Measurements from ENCODE around the gene NKTR. TPM values are rescaled to one million over a fixed set of nuclear protein-coding genes. Genes with fewer than 3 reads are reported as not detected.
A peak's percentile ranks its signal among the peaks of the same experiment; 100 is the strongest.

NKTR gene
- total RNA-seq, 2 experiments from 2014 or later: 90.2 to 154 TPM

DNA sequence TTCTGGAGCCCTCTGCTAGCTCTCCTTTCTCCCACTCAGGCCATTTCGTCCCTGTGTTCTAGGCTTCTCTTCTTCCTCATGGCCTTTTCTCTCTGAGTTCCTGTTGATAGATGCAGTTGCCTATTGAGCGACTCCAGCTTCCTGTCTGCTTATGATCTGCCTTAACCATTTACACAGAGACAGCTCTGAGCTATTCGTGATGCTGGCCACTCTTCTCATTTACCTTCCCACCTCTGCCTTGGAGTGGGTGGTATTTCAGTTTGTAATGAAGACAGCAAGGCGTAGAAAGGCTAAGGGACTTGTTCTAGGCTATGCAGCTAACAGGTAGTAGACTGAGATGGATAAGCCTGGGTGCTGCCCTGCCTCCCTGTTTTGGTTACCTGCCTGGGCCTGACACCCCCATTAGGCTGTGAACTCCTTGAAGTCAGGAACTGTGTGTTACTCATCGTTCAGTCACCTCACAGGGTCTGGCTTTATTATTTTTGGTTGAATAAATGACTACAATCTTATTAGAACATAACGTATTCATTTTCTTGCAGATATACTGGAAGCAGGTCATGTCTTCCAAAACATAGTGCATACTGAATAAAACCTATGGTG lies 40.4 kb downstream of the NKTR start:
- no peak overlapping the region for H3K4me3 ChIP-seq (ENCODE audit: low read depth, low read length, poor library complexity, severe bottlenecking)
- no peaks in the 10 kb centered on the region for H3K9me2 ChIP-seq (ENCODE audit: insufficient read depth, low read length)
- H4K20me1 ChIP-seq (ENCODE audit: insufficient read depth, low read length): peaks cover 7% of the 10 kb centered on the region; the same call in 1 of the 2 replicates
- H3K36me3 ChIP-seq (ENCODE audit: insufficient read depth, low read length): peaks cover 97% of the 10 kb centered on the region
- H3K27ac ChIP-seq (ENCODE audit: low read depth, low read length, poor library complexity, severe bottlenecking): no peak overlapping the region
- H3K9me3 ChIP-seq (ENCODE audit: low read length): no peaks in the 10 kb centered on the region
- BruUV-seq (replicated peaks): no TSS peak
- POLR2A ChIA-PET: interaction anchor here (0.7 to 1.3 kb wide), 3 partner anchors 13 to 55 kb away, joined by 3 to 5 read pairs (median 4); no protein-coding TSS in a partner anchor
- no peak for DNase-seq (ENCODE audit: low spot score)
- H2AFZ ChIP-seq (ENCODE audit: low read length): no peak overlapping the region
- no peaks in the 10 kb centered on the region for H3K79me2 ChIP-seq (ENCODE audit: insufficient read depth, low read depth, low read length)
- CTCF ChIA-PET (ENCODE audit: unreplicated experiment): interaction anchor here (0.6 kb wide), 1 partner anchor 60 kb away, joined by 7 read pairs; no protein-coding TSS in a partner anchor
- no peak overlapping the region for H3K4me2 ChIP-seq (ENCODE audit: low read length)
- no peaks in the 10 kb centered on the region for H3K4me1 ChIP-seq (ENCODE audit: insufficient read depth, low read length, poor library complexity, severe bottlenecking)
- TF ChIP-seq, protein P1, sequence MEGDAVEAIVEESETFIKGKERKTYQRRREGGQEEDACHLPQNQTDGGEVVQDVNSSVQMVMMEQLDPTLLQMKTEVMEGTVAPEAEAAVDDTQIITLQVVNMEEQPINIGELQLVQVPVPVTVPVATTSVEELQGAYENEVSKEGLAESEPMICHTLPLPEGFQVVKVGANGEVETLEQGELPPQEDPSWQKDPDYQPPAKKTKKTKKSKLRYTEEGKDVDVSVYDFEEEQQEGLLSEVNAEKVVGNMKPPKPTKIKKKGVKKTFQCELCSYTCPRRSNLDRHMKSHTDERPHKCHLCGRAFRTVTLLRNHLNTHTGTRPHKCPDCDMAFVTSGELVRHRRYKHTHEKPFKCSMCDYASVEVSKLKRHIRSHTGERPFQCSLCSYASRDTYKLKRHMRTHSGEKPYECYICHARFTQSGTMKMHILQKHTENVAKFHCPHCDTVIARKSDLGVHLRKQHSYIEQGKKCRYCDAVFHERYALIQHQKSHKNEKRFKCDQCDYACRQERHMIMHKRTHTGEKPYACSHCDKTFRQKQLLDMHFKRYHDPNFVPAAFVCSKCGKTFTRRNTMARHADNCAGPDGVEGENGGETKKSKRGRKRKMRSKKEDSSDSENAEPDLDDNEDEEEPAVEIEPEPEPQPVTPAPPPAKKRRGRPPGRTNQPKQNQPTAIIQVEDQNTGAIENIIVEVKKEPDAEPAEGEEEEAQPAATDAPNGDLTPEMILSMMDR (conservative IDR thresholded peaks at IDR 0.05; ENCODE audit: low read length): no peak
- no peak for TF ChIP-seq EZH2phosphoT487 (IDR thresholded peaks at IDR 0.05; ENCODE audit: borderline replicate concordance, low read depth, low read length)
- intact Hi-C loops (cut with micrococcal nuclease; ENCODE audit: unreplicated experiment): no loop called here

DNA sequence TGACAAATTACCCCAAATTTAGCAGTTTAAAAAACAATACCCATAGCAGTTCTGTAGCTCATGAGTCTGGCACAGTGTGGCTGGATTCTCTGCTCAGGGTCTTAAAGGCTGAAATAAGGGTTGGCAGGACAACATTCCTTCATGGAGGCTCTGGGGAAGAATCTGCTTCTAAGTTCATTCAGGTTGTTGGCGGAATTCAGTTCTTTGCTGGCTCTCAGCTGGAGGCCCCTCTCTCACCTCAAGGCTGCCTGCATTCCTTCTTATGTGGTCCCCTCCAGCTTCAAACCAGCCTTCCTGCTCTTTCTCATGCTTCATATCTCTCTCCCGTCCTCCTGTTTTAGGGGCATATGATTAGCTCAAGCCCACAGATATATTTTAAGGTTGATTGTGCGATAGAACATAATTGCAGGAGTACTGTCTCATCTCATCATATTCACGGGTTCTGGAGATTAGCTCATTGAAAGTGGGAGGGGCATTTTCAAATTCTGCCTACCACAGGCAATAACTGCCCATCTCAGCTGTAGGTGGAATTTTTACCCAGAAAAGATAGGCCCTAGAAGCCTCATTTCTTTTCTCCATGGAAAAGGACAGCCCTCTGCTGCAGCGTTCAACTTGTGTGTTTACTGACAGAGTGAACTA lies 47.5 kb downstream of the NKTR start:
- H3K79me2 ChIP-seq (ENCODE audit: insufficient read depth, low read depth, low read length): no peaks in the 10 kb centered on the region
- ChIA-PET CTCF (ENCODE audit: unreplicated experiment) (no interaction called here), POLR2A (interaction anchor here (0.7 to 1.0 kb wide), 3 partner anchors 65 to 169 kb away, joined by 3 to 5 read pairs (median 3); no protein-coding TSS in a partner anchor)
- TF ChIP-seq, protein P1 (conservative IDR thresholded peaks at IDR 0.05; ENCODE audit: low read length): no peak
- TF ChIP-seq EZH2phosphoT487 (IDR thresholded peaks at IDR 0.05; ENCODE audit: borderline replicate concordance, low read depth, low read length): no peak
- H3K4me1 ChIP-seq (ENCODE audit: insufficient read depth, low read length, poor library complexity, severe bottlenecking): peaks cover 2% of the 10 kb centered on the region
- no peaks in the 10 kb centered on the region for H3K9me3 ChIP-seq (ENCODE audit: low read length)
- no peaks in the 10 kb centered on the region for H3K9me2 ChIP-seq (ENCODE audit: insufficient read depth, low read length)
- peaks cover 66% of the 10 kb centered on the region for H3K36me3 ChIP-seq (ENCODE audit: insufficient read depth, low read length)
- intact Hi-C loops (cut with micrococcal nuclease; ENCODE audit: unreplicated experiment): no loop called here
- TSS peak; percentile 56 for BruUV-seq (replicated peaks)
- H3K4me2 ChIP-seq (ENCODE audit: low read length): no peak overlapping the region
- DNase-seq (ENCODE audit: low spot score): no peak
- H3K4me3 ChIP-seq (ENCODE audit: low read depth, low read length, poor library complexity, severe bottlenecking): no peak overlapping the region
- H3K27ac ChIP-seq (ENCODE audit: low read depth, low read length, poor library complexity, severe bottlenecking): no peak overlapping the region
- no peaks in the 10 kb centered on the region for H4K20me1 ChIP-seq (ENCODE audit: insufficient read depth, low read length)
- H2AFZ ChIP-seq (ENCODE audit: low read length): no peak overlapping the region

DNA sequence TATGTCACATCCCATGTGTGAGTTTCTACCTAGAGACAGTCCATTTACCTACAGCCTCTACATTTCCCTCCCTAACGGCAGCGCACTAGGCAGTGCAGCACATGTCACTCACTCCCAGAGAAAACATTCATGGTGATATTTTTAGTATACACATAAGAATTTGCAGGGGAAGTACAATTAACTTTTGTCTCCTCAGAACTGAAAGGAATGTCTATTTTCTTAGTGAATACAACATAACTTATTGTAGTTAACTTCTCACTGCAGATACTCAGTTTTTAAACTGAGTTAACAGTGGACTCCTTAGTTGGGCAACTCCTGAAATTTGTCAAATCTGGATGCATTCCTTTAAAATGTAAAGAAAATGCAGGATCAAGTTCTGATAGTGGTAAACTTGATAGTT lies 48.5 kb downstream of the NKTR start:
- H3K4me3 ChIP-seq (ENCODE audit: low read depth, low read length, poor library complexity, severe bottlenecking): no peak overlapping the region
- no peak for DNase-seq (ENCODE audit: low spot score)
- H3K4me2 ChIP-seq (ENCODE audit: low read length): no peak overlapping the region
- H3K79me2 ChIP-seq (ENCODE audit: insufficient read depth, low read depth, low read length): no peaks in the 10 kb centered on the region
- intact Hi-C loops (cut with micrococcal nuclease; ENCODE audit: unreplicated experiment): no loop called here
- H3K27ac ChIP-seq (ENCODE audit: low read depth, low read length, poor library complexity, severe bottlenecking): no peak overlapping the region
- H3K9me3 ChIP-seq (ENCODE audit: low read length): no peaks in the 10 kb centered on the region
- CTCF ChIA-PET (ENCODE audit: unreplicated experiment): no interaction called here
- peaks cover 56% of the 10 kb centered on the region for H3K36me3 ChIP-seq (ENCODE audit: insufficient read depth, low read length)
- no peaks in the 10 kb centered on the region for H3K9me2 ChIP-seq (ENCODE audit: insufficient read depth, low read length)
- POLR2A ChIA-PET: interaction anchor here (1.0 kb wide), 1 partner anchor 64 kb away, joined by 3 read pairs; no protein-coding TSS in a partner anchor
- no peaks in the 10 kb centered on the region for H4K20me1 ChIP-seq (ENCODE audit: insufficient read depth, low read length)
- no peak for TF ChIP-seq EZH2phosphoT487 (IDR thresholded peaks at IDR 0.05; ENCODE audit: borderline replicate concordance, low read depth, low read length)
- TF ChIP-seq, protein P1 (conservative IDR thresholded peaks at IDR 0.05; ENCODE audit: low read length): no peak
- H2AFZ ChIP-seq (ENCODE audit: low read length): no peak overlapping the region
- peaks cover 5% of the 10 kb centered on the region for H3K4me1 ChIP-seq (ENCODE audit: insufficient read depth, low read length, poor library complexity, severe bottlenecking)
- no TSS peak for BruUV-seq (replicated peaks)
